Psoas muscle (tissue), 8 donors: ENCODE measurements around the gene RFX1. TPM values are rescaled to one million over a fixed set of nuclear protein-coding genes. Genes with fewer than 3 reads are reported as not detected.

ENCODE experiments used
- ATAC-seq, 4 donors: fragments of 200-7000 bp; cut with Tn5 transposase; one replicate each; pipeline ENCODE4 v1.9.1; 2020; ENCODE audit warnings: moderate library complexity in 3 of 4, mild to moderate bottlenecking in 2 of 4
- DNase-seq, 2 donors: peaks; one replicate each; pipeline ENCODE4 v3.0.0-alpha.2; 2020
- H3K27ac ChIP-seq: fragments of 200-600 bp; one replicate; pipeline ENCODE4 v1.8.0; 2022
- H3K27me3 ChIP-seq, 3 donors: fragments of 200-600 bp in 1 of 3; one replicate each; pipeline versions ENCODE4 v1.6.1 to v1.8.0; 2013 to 2022; ENCODE audit warnings: low read length in 2 of 3, mild to moderate bottlenecking in 2 of 3, moderate library complexity in 1 of 3; ENCODE audit not compliant: insufficient read depth in 3 of 3
- H3K36me3 ChIP-seq, 2 donors: fragments of 200-600 bp in 1 of 2; one replicate each; pipeline versions ENCODE4 v1.6.1 to v1.8.0; 2013 to 2022; ENCODE audit warnings: low read depth in 1 of 2, mild to moderate bottlenecking in 1 of 2, moderate library complexity in 1 of 2; ENCODE audit not compliant: insufficient read depth in 1 of 2
- H3K4me1 ChIP-seq: fragments of 200-600 bp; one replicate; pipeline ENCODE4 v1.8.0; 2022
- H3K4me3 ChIP-seq: fragments of 200-600 bp; one replicate; pipeline ENCODE4 v1.8.0; 2022; ENCODE audit warnings: mild to moderate bottlenecking
- H3K9me3 ChIP-seq: fragments of 200-600 bp; one replicate; pipeline ENCODE4 v1.8.0; 2022
- CTCF ChIP-seq: fragments of 200-600 bp; IDR thresholded peaks from one replicate; pipeline ENCODE4 v1.8.0; 2022; ENCODE audit warnings: antibody characterized with exemption
- WGBS, 3 donors: extraction: QIAGEN DNeasy Blood & Tissue Kit; methylation state at CpG; one replicate each; pipeline versions ENCODE4 v1.1.6 to v1.1.7; 2013; 5-methylcytosine and 5-hydroxymethylcytosine counted together
- intact Hi-C, 2 donors: fragments of 100-400 bp; cut with DNase I; formaldehyde crosslinking; loops; one replicate each; pipeline versions ENCODE4 v1.11.0 to v1.14.2; 2022
- polyA plus RNA-seq, 3 donors: library from polyadenylated mRNA; stranded (reverse); fragments of 200-250 nt; gene quantifications; one replicate each; pipeline ENCODE4 v1.2.3, GENCODE V29; 2013
- total RNA-seq, 4 donors: library from RNA; stranded (reverse); fragmentation: NEBNext Ultra II Directional in 2 of 4; extraction: Animal tissue kit (Norgen Biotek cat#: 25700) in 2 of 4; gene quantifications; one replicate each; pipeline versions ENCODE4 v1.2.1 to v1.2.4, GENCODE V29; 2021 to 2023
- donor health status: healthy with polysubstance abuse.
- donor health status: DM: no; HTN: no; CAD: no; lungs with moderate emphysema.
- donor health status: Bipolar disorder and iron deficiency.
- donor health status: healthy.
- donor health status: DM: yes; HTN: yes; CAD: no.
- donor health status: DM: no; HTN: no; CAD: no.
- donor health status: DM: no; HTN: no; CAD: no.
- donor health status: DM: yes; HTN: yes; CAD: no.

RFX1 gene
- total and polyA plus RNA-seq, 7 donors: 2.9 to 10.1 (median 6.4) TPM

- ATAC-seq (peak in 2 of 4 donors; percentile 25 to 34), DNase-seq (peak in 1 of 2 donors; percentile 64)
- peaks cover 0 to 95% of the 10 kb centered on the region in 2 donors for H3K36me3 ChIP-seq
- intact Hi-C loops: no loop called here
- WGBS, 3 donors: 84 to 88% (median 87%) methylated on average over 27 of the region's 27 CpGs
- no peak overlapping the region for H3K27ac ChIP-seq
- no peaks in the 10 kb centered on the region for H3K27me3 ChIP-seq
- no peak overlapping the region for H3K4me3 ChIP-seq
- H3K4me1 ChIP-seq: no peaks in the 10 kb centered on the region
- peak; percentile 17 for TF ChIP-seq CTCF
- no peaks in the 10 kb centered on the region for H3K9me3 ChIP-seq
Measured at GRCh38 chr19:13959962-13960862, 45.9 kb downstream of the RFX1 start.

GRCh38 chr19:13959141-13959961 lies 46.8 kb downstream of the RFX1 start:
- ATAC-seq (no peak), DNase-seq (no peak)
- 88 to 92% (median 90%) methylated on average over 38 to 41 of the region's 41 CpGs for WGBS, 3 donors
- no peaks in the 10 kb centered on the region for H3K9me3 ChIP-seq
- H3K4me3 ChIP-seq: no peak overlapping the region
- H3K4me1 ChIP-seq: no peaks in the 10 kb centered on the region
- H3K36me3 ChIP-seq: peaks cover 0 to 96% of the 10 kb centered on the region in 2 donors
- no peaks in the 10 kb centered on the region for H3K27me3 ChIP-seq
- TF ChIP-seq CTCF: no peak
- intact Hi-C loops: no loop called here
- no peak overlapping the region for H3K27ac ChIP-seq

- Histone ChIP-seq H3K36me3 (peaks cover 0 to 87% of the 10 kb centered on the region in 2 donors), H3K4me1 (peaks cover 8% of the 10 kb centered on the region), H3K27me3 (no peaks in the 10 kb centered on the region), H3K9me3 (no peaks in the 10 kb centered on the region), H3K4me3 (no peak overlapping the region), H3K27ac (peak overlapping the region; percentile 65)
- 80 to 85% (median 84%) methylated on average over 12 of the region's 12 CpGs for WGBS, 3 donors
- DNase-seq (no peak), ATAC-seq (no peak)
- intact Hi-C loops: no loop called here
- no peak for TF ChIP-seq CTCF
Measured at GRCh38 chr19:13958043-13958442, 48.1 kb downstream of the RFX1 start.

GRCh38 chr19:13957051-13957450 lies 49.1 kb downstream of the RFX1 start:
- no peaks in the 10 kb centered on the region for H3K9me3 ChIP-seq
- peak overlapping the region; percentile 65 for H3K27ac ChIP-seq
- DNase-seq (peak in 1 of 2 donors; percentile 83), ATAC-seq (peak in 3 of 4 donors; percentile 12 to 58 (median 36))
- H3K36me3 ChIP-seq: peaks cover 0 to 78% of the 10 kb centered on the region in 2 donors
- H3K27me3 ChIP-seq: no peaks in the 10 kb centered on the region
- no peak for TF ChIP-seq CTCF
- no peak overlapping the region for H3K4me3 ChIP-seq
- WGBS, 3 donors: 34 to 46% (median 36%) methylated on average over 8 of the region's 8 CpGs
- intact Hi-C loops: no loop called here
- peaks cover 10% of the 10 kb centered on the region for H3K4me1 ChIP-seq
